Measurements from ENCODE around the gene SLF2.

SLF2 gene

DNA sequence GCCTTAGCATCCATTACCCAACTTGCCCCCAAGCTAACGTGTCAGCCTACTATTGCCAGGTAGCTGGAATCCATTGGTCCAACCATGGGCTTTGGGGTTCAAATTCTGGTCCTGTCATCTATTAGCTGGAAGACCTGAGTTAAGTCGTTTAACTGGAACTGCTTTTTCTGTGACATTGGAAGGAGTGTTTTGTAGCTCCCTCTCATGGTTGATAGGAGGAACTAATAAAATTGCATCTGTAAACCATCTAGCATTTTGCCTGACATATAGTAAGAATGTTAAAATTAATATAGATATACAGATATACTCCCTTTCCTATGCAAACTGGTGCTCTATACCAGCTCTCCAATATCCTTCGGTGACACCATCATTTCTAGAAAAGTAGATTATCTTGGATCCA is 23.8 kb upstream of the SLF2 start:
- no peaks in the 10 kb centered on the region for H3K4me1 ChIP-seq (ENCODE audit: control insufficient read depth in 1 of 2, insufficient read depth in 2 of 2, low read length in 2 of 2)
- no peaks in the 10 kb centered on the region for H3K9me3 ChIP-seq (ENCODE audit: control insufficient read depth in 1 of 2, low read length in 2 of 2)
- no peaks in the 10 kb centered on the region for H3K36me3 ChIP-seq (ENCODE audit: control insufficient read depth in 1 of 2, insufficient read depth in 2 of 2, low read length in 2 of 2)
- no peak overlapping the region for H3K4me3 ChIP-seq (ENCODE audit: low read depth in 1 of 2, low read length in 2 of 2)
- no peak overlapping the region for H3K9ac ChIP-seq (ENCODE audit: low read depth in 1 of 2, low read length in 2 of 2)
- peaks cover 15 to 20% of the 10 kb centered on the region in 2 donors for H3K27me3 ChIP-seq (ENCODE audit: control insufficient read depth in 1 of 2, insufficient read depth in 2 of 2, low read length in 2 of 2)
- no peak overlapping the region for H3K27ac ChIP-seq (ENCODE audit: low read depth, low read length)

DNA sequence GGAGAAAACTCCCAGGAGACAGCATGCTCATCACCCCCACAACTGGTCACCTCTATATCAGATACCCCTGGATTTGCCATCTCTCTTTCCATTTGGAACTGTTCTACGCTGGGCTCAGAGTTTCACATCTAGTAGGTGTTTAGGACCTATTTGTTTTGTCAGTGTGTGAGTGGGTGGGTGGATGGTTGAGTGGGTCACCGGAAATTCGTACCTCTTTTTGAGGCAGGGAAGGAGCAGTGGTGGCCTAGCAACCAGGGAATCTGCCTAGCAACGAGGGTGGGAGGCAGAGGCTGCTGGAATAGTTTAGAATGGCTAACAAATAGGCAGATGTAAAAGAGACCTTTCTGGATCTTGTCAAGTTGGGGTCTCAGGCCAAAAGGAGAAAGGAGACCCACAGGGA is 23.2 kb upstream of the SLF2 start:
- Histone ChIP-seq H3K36me3 (ENCODE audit: control insufficient read depth in 1 of 2, insufficient read depth in 2 of 2, low read length in 2 of 2) (no peaks in the 10 kb centered on the region), H3K4me3 (ENCODE audit: low read depth in 1 of 2, low read length in 2 of 2) (no peak overlapping the region), H3K27ac (ENCODE audit: low read depth, low read length) (no peak overlapping the region), H3K27me3 (ENCODE audit: control insufficient read depth in 1 of 2, insufficient read depth in 2 of 2, low read length in 2 of 2) (peaks cover 15 to 20% of the 10 kb centered on the region in 2 donors), H3K4me1 (ENCODE audit: control insufficient read depth in 1 of 2, insufficient read depth in 2 of 2, low read length in 2 of 2) (no peaks in the 10 kb centered on the region), H3K9ac (ENCODE audit: low read depth in 1 of 2, low read length in 2 of 2) (no peak overlapping the region), H3K9me3 (ENCODE audit: control insufficient read depth in 1 of 2, low read length in 2 of 2) (no peaks in the 10 kb centered on the region)

DNA sequence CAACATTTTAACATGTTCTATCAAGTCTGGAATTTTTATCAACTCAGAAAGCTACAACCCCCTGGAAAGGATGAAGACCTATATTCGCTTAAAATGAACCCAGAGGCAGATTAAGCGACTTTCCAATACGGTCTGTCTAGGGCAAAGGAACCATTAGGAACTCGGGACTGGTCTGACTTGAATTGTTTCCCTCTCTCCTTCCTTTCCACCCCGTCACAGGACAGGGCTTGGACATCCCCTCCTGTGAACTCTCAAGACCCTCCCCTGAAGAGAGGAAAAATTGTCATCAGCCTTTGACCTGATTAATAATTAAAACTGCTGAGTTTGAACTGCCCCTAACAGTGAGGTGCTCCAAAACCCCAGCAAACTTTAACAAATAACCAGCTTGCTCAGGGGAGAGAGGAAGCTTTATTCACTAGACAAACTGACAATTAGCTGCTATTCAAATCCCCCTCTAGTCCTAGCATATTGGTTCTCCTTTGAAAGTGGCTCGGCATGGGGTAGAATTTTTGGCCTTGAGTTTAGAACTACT is 22.6 kb upstream of the SLF2 start:
- no peaks in the 10 kb centered on the region for H3K9me3 ChIP-seq (ENCODE audit: control insufficient read depth in 1 of 2, low read length in 2 of 2)
- H3K27me3 ChIP-seq (ENCODE audit: control insufficient read depth in 1 of 2, insufficient read depth in 2 of 2, low read length in 2 of 2): peaks cover 15 to 20% of the 10 kb centered on the region in 2 donors
- no peaks in the 10 kb centered on the region for H3K36me3 ChIP-seq (ENCODE audit: control insufficient read depth in 1 of 2, insufficient read depth in 2 of 2, low read length in 2 of 2)
- H3K4me3 ChIP-seq (ENCODE audit: low read depth in 1 of 2, low read length in 2 of 2): no peak overlapping the region
- H3K27ac ChIP-seq (ENCODE audit: low read depth, low read length): no peak overlapping the region
- H3K9ac ChIP-seq (ENCODE audit: low read depth in 1 of 2, low read length in 2 of 2): no peak overlapping the region
- H3K4me1 ChIP-seq (ENCODE audit: control insufficient read depth in 1 of 2, insufficient read depth in 2 of 2, low read length in 2 of 2): peaks cover 1 to 5% of the 10 kb centered on the region in 2 donors

DNA sequence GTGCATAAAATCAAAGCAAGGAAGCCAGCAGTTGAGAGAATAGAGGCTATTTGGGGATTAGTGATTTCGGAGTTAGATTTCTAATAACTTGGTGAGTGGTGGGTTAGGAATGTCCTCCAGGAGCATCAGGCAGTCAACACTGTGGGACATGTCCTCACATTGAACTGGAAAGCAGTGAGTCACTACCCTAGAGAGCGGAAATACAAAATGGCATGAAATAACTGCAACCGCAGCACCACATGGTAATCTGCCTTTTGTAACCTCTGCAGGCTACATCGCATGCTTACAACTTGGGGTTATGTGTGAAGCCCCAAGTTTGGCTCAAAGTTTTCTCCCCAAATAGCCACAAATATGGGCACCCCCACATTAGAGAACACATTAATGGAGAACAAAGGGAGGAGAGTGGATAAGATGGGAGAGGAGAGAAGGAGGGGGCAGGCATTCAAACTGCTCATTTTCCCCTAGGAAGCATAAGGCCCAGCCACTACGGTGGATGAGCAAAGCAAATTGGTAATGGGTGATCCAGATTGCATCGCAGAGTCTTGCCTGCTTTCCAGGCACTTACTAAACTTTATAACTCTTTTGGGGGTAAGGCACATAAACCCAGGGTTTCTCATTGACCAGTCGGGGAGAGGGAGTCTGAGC is 22.0 kb upstream of the SLF2 start:
- H3K36me3 ChIP-seq (ENCODE audit: control insufficient read depth in 1 of 2, insufficient read depth in 2 of 2, low read length in 2 of 2): no peaks in the 10 kb centered on the region
- no peak overlapping the region for H3K9ac ChIP-seq (ENCODE audit: low read depth in 1 of 2, low read length in 2 of 2)
- peaks cover 15 to 20% of the 10 kb centered on the region in 2 donors for H3K27me3 ChIP-seq (ENCODE audit: control insufficient read depth in 1 of 2, insufficient read depth in 2 of 2, low read length in 2 of 2)
- H3K27ac ChIP-seq (ENCODE audit: low read depth, low read length): no peak overlapping the region
- H3K9me3 ChIP-seq (ENCODE audit: control insufficient read depth in 1 of 2, low read length in 2 of 2): no peaks in the 10 kb centered on the region
- H3K4me1 ChIP-seq (ENCODE audit: control insufficient read depth in 1 of 2, insufficient read depth in 2 of 2, low read length in 2 of 2): peaks cover 4 to 9% of the 10 kb centered on the region in 2 donors
- no peak overlapping the region for H3K4me3 ChIP-seq (ENCODE audit: low read depth in 1 of 2, low read length in 2 of 2)

DNA sequence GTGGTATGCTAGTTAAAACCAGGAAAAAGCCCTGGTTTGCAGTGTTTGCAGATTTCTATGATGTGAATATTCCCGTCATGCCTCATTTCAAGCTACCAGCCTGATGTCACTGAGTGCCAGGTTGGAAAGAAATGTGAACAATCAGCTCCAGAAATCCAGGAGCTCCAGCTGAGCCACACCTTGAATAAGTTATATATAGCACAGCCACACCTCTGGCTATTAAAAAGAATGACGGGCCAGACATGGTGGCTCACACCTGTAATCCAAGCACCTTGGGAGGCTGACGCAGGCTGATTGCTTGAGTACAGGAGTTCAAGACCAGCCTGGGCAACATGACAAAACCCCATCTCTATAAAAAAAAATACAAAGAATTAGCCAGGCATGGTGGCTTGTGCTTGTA is 18.7 kb upstream of the SLF2 start:
- no peak overlapping the region for H3K27ac ChIP-seq (ENCODE audit: low read depth, low read length)
- no peak overlapping the region for H3K4me3 ChIP-seq (ENCODE audit: low read depth in 1 of 2, low read length in 2 of 2)
- H3K36me3 ChIP-seq (ENCODE audit: control insufficient read depth in 1 of 2, insufficient read depth in 2 of 2, low read length in 2 of 2): no peaks in the 10 kb centered on the region
- H3K9me3 ChIP-seq (ENCODE audit: control insufficient read depth in 1 of 2, low read length in 2 of 2): no peaks in the 10 kb centered on the region
- peaks cover 8 to 20% of the 10 kb centered on the region in 2 donors for H3K27me3 ChIP-seq (ENCODE audit: control insufficient read depth in 1 of 2, insufficient read depth in 2 of 2, low read length in 2 of 2)
- peaks cover 4 to 9% of the 10 kb centered on the region in 2 donors for H3K4me1 ChIP-seq (ENCODE audit: control insufficient read depth in 1 of 2, insufficient read depth in 2 of 2, low read length in 2 of 2)
- no peak overlapping the region for H3K9ac ChIP-seq (ENCODE audit: low read depth in 1 of 2, low read length in 2 of 2)

DNA sequence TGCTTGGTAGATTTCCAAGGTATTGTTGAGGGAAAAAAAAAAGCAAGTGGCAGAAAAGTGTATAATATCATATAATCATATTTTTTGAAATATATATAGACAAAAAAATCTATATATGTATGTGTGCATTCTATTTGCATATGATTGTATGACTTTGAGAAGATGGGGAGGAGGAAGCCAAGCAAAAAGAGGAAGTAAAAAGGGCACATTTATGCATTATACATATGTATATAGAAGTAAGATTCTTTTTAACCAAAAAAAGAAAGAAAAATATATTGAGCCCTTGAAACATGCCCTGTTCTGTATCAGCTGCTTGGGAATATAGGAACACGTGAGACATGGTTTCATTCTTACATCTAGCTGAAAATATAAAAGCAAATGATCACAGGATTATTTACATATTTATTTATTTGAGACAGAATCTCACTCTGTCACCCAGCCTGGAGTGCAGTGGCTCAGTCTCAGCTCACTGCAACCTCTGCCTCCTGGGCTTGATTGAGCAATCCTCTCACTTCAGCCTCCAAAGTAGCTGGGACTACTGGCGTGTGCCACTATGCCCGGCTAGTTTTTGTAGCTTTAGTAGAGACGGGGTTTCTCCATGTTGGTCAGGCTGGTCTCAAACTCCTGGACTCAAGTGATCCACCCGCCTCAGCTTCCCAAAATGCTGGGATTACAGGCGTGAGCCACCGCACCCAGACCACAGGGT is 18.0 kb upstream of the SLF2 start:
- no peaks in the 10 kb centered on the region for H3K36me3 ChIP-seq (ENCODE audit: control insufficient read depth in 1 of 2, insufficient read depth in 2 of 2, low read length in 2 of 2)
- peaks cover 4 to 9% of the 10 kb centered on the region in 2 donors for H3K4me1 ChIP-seq (ENCODE audit: control insufficient read depth in 1 of 2, insufficient read depth in 2 of 2, low read length in 2 of 2)
- no peak overlapping the region for H3K9ac ChIP-seq (ENCODE audit: low read depth in 1 of 2, low read length in 2 of 2)
- peaks cover 8 to 13% of the 10 kb centered on the region in 2 donors for H3K27me3 ChIP-seq (ENCODE audit: control insufficient read depth in 1 of 2, insufficient read depth in 2 of 2, low read length in 2 of 2)
- no peaks in the 10 kb centered on the region for H3K9me3 ChIP-seq (ENCODE audit: control insufficient read depth in 1 of 2, low read length in 2 of 2)
- no peak overlapping the region for H3K27ac ChIP-seq (ENCODE audit: low read depth, low read length)
- H3K4me3 ChIP-seq (ENCODE audit: low read depth in 1 of 2, low read length in 2 of 2): no peak overlapping the region

DNA sequence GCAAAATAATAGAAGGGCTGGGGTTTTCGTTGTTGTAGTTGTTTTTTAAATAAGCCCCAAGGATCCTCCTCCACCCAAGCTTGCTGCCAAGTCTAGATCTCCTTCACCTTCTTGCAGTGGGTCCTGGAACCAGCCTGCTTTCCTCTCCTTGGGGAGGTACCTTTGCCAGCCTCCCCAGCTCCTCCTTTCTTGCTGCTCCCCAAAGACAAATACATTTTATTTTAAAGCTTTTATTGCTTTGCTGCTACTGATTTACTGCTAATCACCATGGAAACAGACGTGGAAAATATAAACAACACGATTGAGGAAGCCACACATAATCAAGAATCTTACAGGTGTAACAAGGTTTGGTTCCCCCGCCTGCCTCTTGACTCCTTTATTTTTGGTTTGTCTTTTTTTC is 17.4 kb upstream of the SLF2 start:
- no peak overlapping the region for H3K27ac ChIP-seq (ENCODE audit: low read depth, low read length)
- no peaks in the 10 kb centered on the region for H3K36me3 ChIP-seq (ENCODE audit: control insufficient read depth in 1 of 2, insufficient read depth in 2 of 2, low read length in 2 of 2)
- H3K9me3 ChIP-seq (ENCODE audit: control insufficient read depth in 1 of 2, low read length in 2 of 2): no peaks in the 10 kb centered on the region
- H3K4me1 ChIP-seq (ENCODE audit: control insufficient read depth in 1 of 2, insufficient read depth in 2 of 2, low read length in 2 of 2): peaks cover 4 to 9% of the 10 kb centered on the region in 2 donors
- H3K9ac ChIP-seq (ENCODE audit: low read depth in 1 of 2, low read length in 2 of 2): no peak overlapping the region
- peaks cover 8 to 9% of the 10 kb centered on the region in 2 donors for H3K27me3 ChIP-seq (ENCODE audit: control insufficient read depth in 1 of 2, insufficient read depth in 2 of 2, low read length in 2 of 2)
- H3K4me3 ChIP-seq (ENCODE audit: low read depth in 1 of 2, low read length in 2 of 2): no peak overlapping the region

DNA sequence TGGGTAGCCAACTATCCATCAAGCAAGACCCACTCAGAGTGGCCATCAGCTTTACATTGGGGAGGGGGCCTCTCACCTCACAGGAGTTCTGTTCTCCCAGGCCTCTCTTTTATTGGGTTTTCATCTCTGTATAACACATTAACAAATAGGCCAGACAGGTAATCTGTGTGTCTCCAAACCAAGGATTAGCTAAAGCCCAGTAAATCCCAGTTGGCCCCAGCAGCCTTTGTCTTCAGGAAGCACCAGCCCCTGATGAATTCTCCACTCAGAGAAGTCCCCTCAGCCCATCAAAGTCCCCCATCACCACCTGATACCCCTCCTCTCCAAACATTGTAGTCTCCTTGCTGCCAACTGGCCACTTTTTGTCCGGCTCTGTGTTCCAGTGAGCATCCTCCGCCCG is 16.9 kb upstream of the SLF2 start:
- Histone ChIP-seq H3K9me3 (ENCODE audit: control insufficient read depth in 1 of 2, low read length in 2 of 2) (no peaks in the 10 kb centered on the region), H3K9ac (ENCODE audit: low read depth in 1 of 2, low read length in 2 of 2) (no peak overlapping the region), H3K4me3 (ENCODE audit: low read depth in 1 of 2, low read length in 2 of 2) (no peak overlapping the region), H3K27me3 (ENCODE audit: control insufficient read depth in 1 of 2, insufficient read depth in 2 of 2, low read length in 2 of 2) (peaks cover 6 to 10% of the 10 kb centered on the region in 2 donors), H3K27ac (ENCODE audit: low read depth, low read length) (no peak overlapping the region), H3K36me3 (ENCODE audit: control insufficient read depth in 1 of 2, insufficient read depth in 2 of 2, low read length in 2 of 2) (no peaks in the 10 kb centered on the region), H3K4me1 (ENCODE audit: control insufficient read depth in 1 of 2, insufficient read depth in 2 of 2, low read length in 2 of 2) (peaks cover 4 to 9% of the 10 kb centered on the region in 2 donors)

DNA sequence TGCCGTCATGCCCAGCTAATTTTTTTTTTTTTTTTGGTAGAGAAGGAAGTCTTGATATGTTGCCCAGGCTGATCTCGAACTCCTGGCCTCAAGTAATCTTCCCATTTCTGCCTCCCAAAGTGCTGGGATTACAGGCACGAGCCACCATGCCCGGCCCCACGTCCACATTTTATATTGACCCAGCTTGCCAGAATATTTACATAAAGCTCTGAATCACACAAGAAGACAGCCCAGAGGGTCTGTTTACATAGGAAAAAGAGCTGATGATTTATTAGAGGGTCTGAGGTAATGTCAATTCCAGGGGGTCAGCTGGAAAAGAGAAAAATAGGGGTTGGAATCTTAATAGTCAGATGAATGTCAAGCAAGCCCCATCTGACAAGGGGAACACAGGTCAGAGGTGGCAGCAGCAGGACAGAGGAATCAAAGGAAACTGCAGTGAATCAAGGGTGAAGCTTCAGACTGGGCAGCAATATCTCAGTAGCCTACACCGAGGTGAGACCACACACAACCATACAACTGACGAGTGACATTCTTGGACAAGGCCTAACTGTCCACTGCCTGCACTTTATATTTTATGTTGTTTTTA is 15.8 kb upstream of the SLF2 start:
- Histone ChIP-seq H3K9me3 (ENCODE audit: control insufficient read depth in 1 of 2, low read length in 2 of 2) (no peaks in the 10 kb centered on the region), H3K4me3 (ENCODE audit: low read depth in 1 of 2, low read length in 2 of 2) (no peak overlapping the region), H3K36me3 (ENCODE audit: control insufficient read depth in 1 of 2, insufficient read depth in 2 of 2, low read length in 2 of 2) (no peaks in the 10 kb centered on the region), H3K4me1 (ENCODE audit: control insufficient read depth in 1 of 2, insufficient read depth in 2 of 2, low read length in 2 of 2) (peaks cover 4 to 9% of the 10 kb centered on the region in 2 donors), H3K27me3 (ENCODE audit: control insufficient read depth in 1 of 2, insufficient read depth in 2 of 2, low read length in 2 of 2) (peaks cover 0 to 7% of the 10 kb centered on the region in 2 donors), H3K27ac (ENCODE audit: low read depth, low read length) (no peak overlapping the region), H3K9ac (ENCODE audit: low read depth in 1 of 2, low read length in 2 of 2) (no peak overlapping the region)

DNA sequence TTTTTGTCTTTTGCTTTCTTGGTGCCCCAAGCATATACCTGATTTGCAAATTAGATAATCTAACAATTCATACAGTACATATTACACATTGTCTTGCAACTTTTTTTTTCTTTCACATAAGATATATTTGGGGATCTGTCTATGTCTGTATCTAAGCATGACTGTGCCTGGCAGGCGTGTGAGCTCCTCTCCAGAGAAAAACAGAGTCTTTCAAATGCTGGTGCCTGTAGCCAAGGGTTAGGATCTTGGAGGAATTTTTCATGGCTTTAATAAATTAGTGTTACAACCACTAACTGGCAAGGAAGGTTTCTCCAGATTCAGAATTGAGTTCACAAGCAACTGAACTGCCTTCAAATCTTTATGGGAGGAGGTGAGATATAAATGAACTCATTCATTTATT is 14.8 kb upstream of the SLF2 start:
- H3K27me3 ChIP-seq (ENCODE audit: control insufficient read depth in 1 of 2, insufficient read depth in 2 of 2, low read length in 2 of 2): peaks cover 0 to 7% of the 10 kb centered on the region in 2 donors
- peaks cover 4 to 9% of the 10 kb centered on the region in 2 donors for H3K4me1 ChIP-seq (ENCODE audit: control insufficient read depth in 1 of 2, insufficient read depth in 2 of 2, low read length in 2 of 2)
- no peak overlapping the region for H3K9ac ChIP-seq (ENCODE audit: low read depth in 1 of 2, low read length in 2 of 2)
- no peak overlapping the region for H3K4me3 ChIP-seq (ENCODE audit: low read depth in 1 of 2, low read length in 2 of 2)
- no peaks in the 10 kb centered on the region for H3K36me3 ChIP-seq (ENCODE audit: control insufficient read depth in 1 of 2, insufficient read depth in 2 of 2, low read length in 2 of 2)
- H3K9me3 ChIP-seq (ENCODE audit: control insufficient read depth in 1 of 2, low read length in 2 of 2): no peaks in the 10 kb centered on the region
- no peak overlapping the region for H3K27ac ChIP-seq (ENCODE audit: low read depth, low read length)

All from duodenal mucosa (tissue), 2 donors.